Activated CD8-positive, alpha-beta memory T cell treated with anti-CD3 and anti-CD28 coated beads for 1 hour (primary cell): ENCODE measurements around the gene NOL9.

ENCODE experiments used
- DNase-seq, 2 donors: peaks; one replicate each; pipeline ENCODE4 v3.0.0-alpha.2; 2020; ENCODE audit warnings: low read depth in 1 of 2; ENCODE audit errors: extremely low read depth in 1 of 2

The NOL9 gene

GRCh38 chr1:6528492-6528891 lies 25.8 kb downstream of the NOL9 start:
- no peak for DNase-seq

- no peak for DNase-seq
These were observed 28.0 kb downstream of the NOL9 start for GRCh38 chr1:6526316-6526715.

DNA sequence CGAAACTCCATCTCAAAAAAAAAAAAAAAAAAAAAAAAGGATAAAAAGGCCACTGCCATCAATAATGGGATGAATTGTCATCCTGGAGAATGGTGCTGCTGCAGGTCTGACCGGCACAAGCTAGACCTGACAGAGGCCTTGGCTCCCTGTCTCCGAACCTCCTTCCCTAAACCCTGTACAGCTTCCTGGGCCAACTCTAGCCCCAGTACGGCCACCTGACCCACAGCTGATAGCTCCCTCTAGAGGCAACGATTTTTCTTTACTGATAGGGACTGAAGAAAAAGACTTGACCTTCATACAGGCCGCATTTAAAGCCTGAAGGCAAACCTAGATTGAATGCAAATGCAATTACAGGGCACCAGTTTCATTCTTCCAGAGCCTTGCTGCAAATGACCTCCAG lies 30.7 kb downstream of the NOL9 start:
- no peak for DNase-seq

DNA sequence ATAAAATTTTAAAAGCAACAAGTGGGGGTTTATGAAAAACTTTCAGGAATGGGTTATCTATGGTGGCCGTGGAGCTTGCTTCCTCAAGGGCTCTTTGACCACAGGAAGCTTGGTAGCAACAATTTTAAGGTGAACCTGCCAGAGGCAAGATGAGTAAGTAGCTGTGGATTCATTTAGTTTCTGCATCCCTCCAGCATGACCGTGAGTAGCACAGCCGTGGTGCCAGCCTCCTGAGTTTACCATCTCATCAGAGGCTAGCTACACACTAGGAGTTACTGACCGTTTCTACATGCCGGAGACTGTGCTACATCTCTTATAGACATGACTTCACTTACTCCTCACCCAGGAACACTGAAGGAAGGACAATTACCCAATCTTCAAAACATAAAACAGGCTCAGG lies 32.8 kb downstream of the NOL9 start:
- no peak for DNase-seq

- DNase-seq, result no peak
These were observed 34.2 kb downstream of the NOL9 start for GRCh38 chr1:6519935-6520671.

GRCh38 chr1:6519491-6519934 lies 34.8 kb downstream of the NOL9 start:
- no peak for DNase-seq

DNA sequence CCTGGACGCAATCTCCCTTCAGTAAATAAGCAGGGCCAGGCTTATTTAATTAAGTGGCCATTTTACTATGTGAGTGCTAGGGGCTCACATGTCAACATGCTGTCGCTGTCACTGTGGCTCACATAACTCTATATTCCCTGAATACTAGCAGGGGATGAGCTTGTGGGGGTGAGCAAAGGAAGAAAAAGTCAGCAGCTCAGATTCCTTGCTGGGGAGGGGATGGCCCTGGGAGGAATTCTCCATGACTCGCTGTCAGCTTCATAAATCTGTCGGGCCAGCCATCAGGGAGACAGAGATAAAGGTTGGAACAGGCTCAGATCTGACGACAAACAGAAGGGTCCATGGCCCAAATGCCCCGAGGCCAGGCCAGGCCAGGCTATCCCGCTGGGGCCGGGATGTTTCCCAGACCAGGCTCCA lies 36.9 kb downstream of the NOL9 start:
- DNase-seq, result no peak

DNA sequence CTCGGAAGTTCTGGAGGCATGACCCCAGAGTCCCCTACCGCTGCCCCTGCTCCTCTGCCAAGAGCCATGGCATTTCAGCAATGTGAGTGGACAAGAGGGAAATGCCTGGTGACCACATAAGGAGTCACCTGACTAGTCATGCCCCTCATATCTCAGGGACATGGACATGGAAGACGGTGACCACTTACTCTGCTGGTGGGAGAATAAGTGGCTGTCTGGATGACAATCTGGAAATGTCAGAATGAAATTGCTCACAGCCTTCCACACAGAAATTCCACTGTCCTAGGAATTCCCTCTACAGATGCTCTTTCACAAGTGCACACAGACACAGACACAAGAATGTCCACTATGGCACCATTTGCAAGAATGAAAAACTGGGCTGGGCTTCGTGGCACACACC lies 38.5 kb downstream of the NOL9 start:
- DNase-seq, result no peak

DNA sequence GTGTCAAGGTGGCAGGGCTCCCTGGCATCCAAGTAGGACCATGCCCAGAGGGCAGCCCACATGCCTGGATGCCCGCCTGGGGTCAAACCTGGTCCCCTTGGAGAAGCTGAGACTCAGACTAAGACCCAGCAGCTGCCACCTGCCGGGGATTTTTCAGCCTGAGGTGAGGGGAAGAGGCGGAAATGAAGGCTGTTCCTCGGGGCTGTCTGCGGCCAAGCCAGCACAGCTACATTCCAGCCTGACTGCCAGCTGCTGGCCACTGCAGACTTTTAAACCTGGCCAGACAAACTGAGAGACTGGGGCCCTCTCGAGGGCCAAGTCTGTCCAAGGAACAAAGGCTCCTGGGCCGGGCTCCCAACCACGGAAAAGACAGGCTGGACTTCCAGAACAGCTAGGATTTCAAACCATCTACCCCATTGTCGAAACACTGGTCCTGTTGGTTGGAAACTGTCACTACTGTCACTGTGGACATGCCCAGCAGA lies 41.0 kb downstream of the NOL9 start:
- no peak for DNase-seq

- no peak for DNase-seq
These were observed 41.4 kb downstream of the NOL9 start for GRCh38 chr1:6512908-6513280.

DNA sequence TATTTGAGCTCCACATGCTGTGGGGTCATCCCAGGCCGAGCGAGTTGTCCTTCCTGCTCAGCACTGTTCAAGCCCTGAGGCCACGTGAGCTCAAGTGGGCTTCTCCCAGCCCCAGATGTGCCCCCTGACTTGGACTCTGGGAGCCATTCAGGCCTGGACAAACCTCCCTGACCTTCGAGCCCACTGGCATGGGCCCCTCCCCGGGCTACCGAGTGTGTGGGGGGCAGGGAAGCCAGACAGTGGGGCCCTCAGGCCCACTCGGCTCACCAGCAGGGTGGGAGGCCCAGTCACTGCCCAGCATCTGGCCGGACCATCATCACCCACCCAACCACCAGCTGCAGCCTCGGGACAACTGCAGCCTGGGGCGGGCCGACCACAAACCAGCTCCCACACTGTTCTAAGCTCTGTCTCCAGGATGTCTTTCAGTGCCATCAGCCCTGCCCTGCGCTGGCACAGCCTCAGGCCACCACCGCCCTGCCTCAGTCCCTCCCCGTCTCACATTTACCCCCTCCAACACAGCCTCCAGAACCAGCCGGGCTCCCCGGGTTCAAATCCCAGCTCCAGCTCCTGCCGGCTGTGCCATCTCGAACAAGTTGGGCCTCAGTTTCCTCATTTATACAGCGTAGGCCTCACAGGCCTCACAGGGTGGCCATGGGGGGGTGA lies 41.9 kb downstream of the NOL9 start:
- DNase-seq, result no peak

DNA sequence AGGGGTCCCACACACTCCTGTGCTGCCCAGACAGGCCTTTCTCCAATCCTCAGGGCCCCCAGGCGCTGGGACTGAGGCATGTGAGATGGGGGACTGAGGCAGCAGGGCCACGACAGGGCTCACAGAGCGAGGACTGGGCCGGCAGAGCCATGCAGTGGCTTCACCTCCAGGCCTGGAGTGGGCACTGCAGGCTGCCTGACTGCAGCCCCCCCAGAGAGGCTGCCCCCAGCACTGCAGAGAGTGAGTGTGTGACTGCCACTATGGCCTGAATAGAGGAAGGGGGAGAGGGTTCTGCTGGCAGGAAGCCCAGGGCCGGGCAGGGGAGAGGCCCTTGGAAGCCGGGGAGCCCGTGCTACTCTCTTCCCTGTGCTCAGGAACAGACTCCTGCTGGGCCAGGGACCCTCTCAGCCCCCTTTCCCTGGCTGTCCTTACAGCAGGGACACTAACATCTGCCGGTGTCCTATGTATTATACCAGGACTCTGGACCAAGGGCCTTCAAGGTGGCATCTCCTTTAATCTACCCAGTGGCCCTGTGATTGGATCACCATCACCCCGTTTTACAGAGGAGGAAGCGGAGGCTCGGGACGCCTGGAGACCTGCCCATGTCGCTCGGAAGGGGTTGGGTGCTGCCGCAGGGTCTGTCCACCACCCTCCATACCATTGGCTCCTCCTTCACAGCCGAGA lies 42.6 kb downstream of the NOL9 start:
- no peak for DNase-seq

DNA sequence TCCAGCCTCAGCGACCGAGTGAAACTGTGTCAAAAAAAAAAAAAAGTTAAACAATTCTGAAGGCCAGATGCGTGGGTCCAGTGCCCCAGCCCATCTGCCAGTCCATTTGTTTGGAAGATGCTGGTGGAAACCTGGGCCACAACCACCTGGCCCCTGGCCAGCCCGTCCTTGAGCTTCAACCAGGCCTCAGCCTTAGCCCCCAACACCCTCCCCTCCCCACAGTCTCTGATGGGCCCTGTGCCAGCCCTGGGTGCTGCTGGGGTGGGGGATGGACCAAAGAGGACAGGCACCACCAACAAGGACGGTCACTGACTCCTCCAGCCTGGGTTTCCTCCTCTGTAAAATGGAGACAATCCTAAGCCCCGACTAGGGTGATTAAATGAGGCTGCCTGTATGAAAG lies 43.3 kb downstream of the NOL9 start:
- no peak for DNase-seq

- no peak for DNase-seq
These were observed 43.8 kb downstream of the NOL9 start for GRCh38 chr1:6510493-6510892.

GRCh38 chr1:6509919-6510291 lies 44.4 kb downstream of the NOL9 start:
- no peak for DNase-seq

DNA sequence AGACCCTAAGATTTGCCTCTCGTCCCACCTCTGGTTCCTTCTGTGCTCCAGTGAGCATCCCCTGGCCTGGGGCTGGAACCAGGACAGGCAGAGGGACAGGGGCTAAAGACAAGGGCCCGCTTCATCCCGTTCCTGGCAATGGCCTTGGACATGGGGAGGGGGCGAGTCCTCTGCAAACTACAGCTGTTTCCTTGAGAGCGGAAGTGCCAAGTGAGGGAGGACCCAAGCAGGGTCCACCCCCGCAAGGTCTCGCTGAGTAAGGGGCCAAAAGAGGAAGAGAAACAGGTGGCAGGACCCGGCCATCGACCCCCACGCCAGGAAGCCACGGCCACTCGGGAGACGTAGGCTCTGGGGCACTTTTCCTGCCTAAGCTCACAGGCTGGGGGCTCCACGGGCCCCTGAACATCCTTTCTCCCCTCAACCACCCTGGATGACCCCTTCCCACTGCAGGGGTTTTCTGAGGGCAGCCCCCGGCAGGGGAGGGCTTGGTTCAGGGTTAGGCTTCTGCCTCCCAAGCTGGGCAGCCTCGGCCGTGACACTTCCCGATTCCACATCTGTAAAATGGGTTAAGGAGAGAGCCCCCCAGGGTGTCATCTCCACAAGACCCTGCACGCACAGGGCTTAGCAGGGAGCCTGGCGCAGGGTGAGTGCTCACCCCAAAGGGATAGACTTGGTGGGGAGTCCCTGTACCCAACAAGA lies 44.9 kb downstream of the NOL9 start:
- no peak for DNase-seq

- no peak for DNase-seq
These were observed 45.5 kb downstream of the NOL9 start for GRCh38 chr1:6508816-6509189.

GRCh38 chr1:6508154-6508815 lies 46.0 kb downstream of the NOL9 start:
- no peak for DNase-seq

GRCh38 chr1:6507461-6507911 lies 46.8 kb downstream of the NOL9 start:
- DNase-seq, result no peak

DNA sequence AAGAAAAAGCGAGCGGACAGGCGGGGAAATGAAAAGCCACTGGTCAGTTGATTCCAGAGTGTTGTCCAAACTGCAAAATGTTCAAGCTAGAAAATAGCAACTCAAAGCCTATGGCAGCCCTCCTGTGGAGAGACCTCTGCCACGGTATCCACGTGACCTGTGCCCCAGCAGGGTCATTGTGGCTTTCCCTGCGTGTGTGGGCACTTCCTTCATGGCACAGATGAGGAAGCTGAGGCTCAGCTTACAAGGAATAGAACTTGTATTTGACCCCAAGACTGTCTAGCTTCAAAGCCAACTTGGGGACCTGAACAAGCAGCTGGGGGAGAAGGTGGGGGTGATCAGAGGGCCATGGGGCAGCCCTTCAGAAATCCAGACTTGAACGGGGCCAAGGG lies 47.3 kb downstream of the NOL9 start:
- no peak for DNase-seq
